ENCODE results near the gene GUCD1.

GRCh38 chr22:24578355-24579257 lies 23.7 kb upstream of the GUCD1 start:
- no peak for TF ChIP-seq CTCF (conservative IDR thresholded peaks at IDR 0.05; ENCODE audit: low read length)
- TF ChIP-seq EZH2phosphoT487 (IDR thresholded peaks at IDR 0.05; ENCODE audit: borderline replicate concordance, low read depth, low read length), result no peak

Measured in OCI-LY7 (cell line).